GM19099 (cell line): Measurements from ENCODE around the gene DOCK9.

Experiments
- POLR2A ChIP-seq: IDR thresholded peaks from 3 replicates; pipeline ENCODE4 v1.6.1; 2011; ENCODE audit warnings: low read depth; ENCODE audit not compliant: insufficient read length; ENCODE audit errors: extremely low read depth

DOCK9 gene

GRCh38 chr13:98927951-98928927 is 49.6 kb downstream of the DOCK9 start:
- no peak for TF ChIP-seq POLR2A

- TF ChIP-seq POLR2A, result no peak
These were observed 51.9 kb downstream of the DOCK9 start for GRCh38 chr13:98925949-98926348.

GRCh38 chr13:98923641-98924397 is 54.0 kb downstream of the DOCK9 start:
- no peak for TF ChIP-seq POLR2A

- TF ChIP-seq POLR2A, result no peak
These were observed 55.6 kb downstream of the DOCK9 start for GRCh38 chr13:98922306-98922705.

DNA sequence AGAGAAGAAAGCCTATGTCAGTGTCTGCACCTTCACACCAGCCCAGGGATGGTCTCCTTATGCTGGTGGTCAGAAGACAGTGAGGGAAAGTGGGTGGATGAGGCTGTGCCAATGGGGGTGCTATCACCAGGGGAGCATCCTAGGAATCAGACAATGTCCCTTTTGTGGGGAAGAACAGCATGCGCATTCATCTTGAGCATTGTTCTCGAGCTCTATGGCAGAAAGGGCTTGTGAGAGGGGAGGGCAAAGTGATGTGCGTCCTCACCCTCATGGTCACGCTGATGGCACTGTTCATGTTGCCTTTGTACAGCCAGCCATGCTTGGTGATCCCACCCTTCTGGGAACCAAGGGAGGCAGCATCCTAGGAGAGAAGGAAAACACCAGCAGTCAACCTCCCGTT is 56.1 kb downstream of the DOCK9 start:
- no peak for TF ChIP-seq POLR2A

GRCh38 chr13:98921015-98921580 is 56.8 kb downstream of the DOCK9 start:
- no peak for TF ChIP-seq POLR2A

DNA sequence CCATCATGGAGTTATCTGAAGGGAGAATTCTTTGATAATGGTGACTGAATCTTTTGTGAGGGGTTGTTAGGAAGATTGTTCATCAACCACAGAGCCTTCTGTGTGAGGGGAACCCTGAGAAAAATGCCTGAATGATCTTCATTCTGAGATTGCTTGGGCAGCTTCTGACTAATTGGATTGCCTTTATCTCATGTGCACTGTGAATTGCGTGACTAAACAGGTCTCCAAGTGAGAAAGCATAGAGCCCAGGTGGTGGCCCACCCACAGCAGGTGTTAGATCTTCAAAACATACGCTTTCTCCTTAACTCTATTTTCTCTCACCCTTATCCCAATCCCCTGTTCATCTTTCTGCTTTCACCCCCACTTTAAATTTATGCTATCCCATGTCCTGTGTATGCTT is 58.3 kb downstream of the DOCK9 start:
- TF ChIP-seq POLR2A, result no peak

DNA sequence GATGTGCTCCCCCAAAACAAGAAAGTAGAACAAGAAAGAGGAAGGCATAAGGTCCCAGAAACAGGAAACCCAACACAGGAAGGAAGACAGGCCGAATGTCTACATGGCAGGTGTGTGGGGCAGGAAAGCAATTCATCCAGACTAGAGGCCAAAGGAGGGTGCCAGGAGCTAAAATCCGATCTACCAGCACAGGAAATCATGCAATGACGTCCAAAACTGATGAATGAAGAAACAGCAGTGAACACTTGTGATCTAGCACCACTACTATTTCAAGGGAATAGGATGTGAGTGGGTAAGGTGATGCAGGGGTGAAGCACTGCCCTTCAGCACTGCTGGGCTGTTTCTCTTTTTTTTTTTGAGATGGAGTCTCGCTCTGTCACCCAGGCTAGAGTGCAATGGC is 59.1 kb downstream of the DOCK9 start:
- no peak for TF ChIP-seq POLR2A

- no peak for TF ChIP-seq POLR2A
These were observed 60.7 kb downstream of the DOCK9 start for GRCh38 chr13:98917116-98917515.

DNA sequence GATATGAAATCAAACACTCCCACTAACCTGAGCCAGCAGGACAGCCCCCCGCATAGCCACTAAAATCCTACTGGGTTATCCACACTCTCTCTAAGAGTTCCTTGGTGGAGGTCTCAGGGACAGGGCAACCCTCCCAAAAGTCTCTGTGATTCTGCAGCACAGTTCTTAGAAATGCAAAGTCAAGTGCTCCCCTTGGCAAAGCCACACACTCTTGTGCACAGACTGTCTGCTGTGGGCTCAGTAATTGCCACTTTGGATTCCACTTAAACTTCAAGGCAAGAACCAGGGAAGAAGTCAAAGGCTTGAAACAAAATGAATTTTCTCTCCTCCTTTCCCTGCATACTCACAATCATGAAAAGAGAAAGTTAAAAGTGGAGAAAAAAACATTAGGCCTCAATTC is 61.5 kb downstream of the DOCK9 start:
- TF ChIP-seq POLR2A, result no peak

DNA sequence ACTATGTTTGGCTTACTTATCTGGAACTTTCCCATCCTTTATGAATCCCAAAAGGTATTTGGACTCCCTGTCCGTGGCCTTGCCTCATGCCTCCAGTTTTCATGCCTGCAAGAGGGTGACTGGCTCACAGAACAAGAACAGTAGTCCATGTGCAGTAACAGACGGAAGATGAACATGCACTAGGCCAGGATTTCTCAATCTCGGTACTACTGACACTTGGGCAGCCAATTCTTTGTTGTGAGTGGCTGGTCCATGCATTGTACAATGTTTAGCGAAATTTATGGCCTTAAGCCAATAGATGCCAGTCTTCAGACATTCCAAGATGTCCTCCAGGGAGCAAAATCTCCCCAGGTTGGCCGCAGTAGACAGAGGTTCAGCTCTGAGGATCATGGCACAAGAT is 61.9 kb downstream of the DOCK9 start:
- no peak for TF ChIP-seq POLR2A

DNA sequence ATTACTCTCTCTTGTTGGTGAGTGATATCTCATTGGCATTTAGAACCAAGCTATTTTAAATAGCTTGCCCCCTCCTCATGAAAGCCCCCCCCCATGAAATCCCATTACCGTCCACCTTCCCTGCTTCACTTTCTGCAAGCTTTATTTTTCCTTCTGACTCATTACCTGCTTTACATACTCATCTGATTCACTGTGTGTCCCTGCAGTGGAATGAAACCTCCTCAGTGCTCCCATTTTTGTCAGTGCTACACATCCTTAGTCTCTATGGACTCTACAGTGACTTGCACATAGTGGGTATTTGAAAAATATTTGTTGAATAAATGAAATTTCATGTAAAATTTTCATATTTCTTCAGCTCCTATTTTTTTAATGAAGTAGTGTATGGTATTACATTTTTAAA is 62.3 kb downstream of the DOCK9 start:
- no peak for TF ChIP-seq POLR2A

DNA sequence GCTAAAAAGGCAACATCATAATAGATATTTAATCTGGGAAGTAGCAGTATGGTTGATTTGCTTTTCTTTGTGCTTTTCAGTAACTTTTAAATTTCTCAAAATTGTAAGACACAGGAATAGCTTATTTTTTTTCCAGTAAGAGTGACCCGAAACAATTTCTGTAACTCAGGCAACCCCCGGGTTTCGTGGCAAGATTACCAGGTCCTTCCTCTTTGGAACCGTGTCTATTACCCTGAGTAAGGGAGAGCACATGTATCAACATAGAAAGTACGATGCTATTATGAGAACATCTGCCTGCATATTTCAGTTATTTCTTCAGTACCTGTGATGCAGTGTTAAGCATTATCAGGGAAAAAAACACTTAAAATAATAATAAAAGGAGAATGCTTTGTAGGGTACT is 64.1 kb downstream of the DOCK9 start:
- no peak for TF ChIP-seq POLR2A

DNA sequence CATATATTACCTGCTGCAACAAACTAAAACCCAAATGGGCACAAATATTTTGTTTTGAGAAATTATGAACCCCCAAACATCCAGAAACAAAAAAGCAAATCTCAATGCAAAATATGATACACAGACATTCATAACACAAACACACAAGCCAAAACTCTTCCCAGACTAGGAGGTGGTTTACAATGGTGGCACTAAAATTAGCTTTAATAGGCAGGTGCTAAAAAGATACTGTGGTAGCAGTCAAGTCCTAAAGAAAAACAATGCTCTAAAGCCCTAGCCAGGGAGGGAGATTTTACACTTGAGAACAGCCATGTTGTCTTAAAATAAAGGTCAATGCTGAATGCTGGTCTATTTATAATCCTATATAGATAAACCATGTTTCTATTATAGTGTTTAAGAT is 65.0 kb downstream of the DOCK9 start:
- TF ChIP-seq POLR2A, result no peak

DNA sequence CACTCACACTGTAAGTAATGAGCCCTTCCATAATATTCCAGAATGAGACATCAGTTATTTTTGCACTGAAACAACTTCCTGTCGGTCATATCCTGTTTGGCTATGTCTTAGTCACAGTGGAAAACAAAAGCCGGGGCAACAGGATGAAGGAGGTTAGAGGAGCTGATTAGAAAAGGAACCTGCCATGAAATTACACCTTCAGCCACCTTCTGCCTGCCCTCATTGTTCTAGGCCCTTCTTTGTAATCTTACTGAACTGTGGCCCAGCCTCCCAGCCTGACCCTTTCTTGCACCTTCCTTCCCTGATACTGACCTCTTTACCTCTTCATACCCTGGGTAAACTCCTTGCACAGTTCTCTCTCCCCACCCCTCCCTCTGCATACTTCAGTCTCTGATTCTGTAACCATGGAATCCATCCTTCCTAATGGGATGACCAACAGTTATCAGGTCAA is 67.3 kb downstream of the DOCK9 start:
- no peak for TF ChIP-seq POLR2A
